Measurements from ENCODE around the gene HNRNPF. TPM values are rescaled to one million over a fixed set of nuclear protein-coding genes. Genes with fewer than 3 reads are reported as not detected.

HNRNPF gene
- total and polyA plus RNA-seq, 2 of the 8 experiments (the other 6 are each of a cell fraction or from before 2014, with no cell fraction given): 209 to 389 TPM

GRCh38 chr10:43344051-43344450, 64.9 kb downstream of the HNRNPF start:
- Histone ChIP-seq H2AK5ac (ENCODE audit: low read depth, low read length) (no peak overlapping the region), H3K27ac (ENCODE audit: low read depth, low read length) (no peak overlapping the region), H4K5ac (ENCODE audit: insufficient read length, low read depth, low read length) (no peak overlapping the region), H3K27me3 (replicated peaks in 1 of 4; ENCODE audit: control insufficient read depth in 3 of 4, extremely low read depth in 1 of 4, insufficient read depth in 3 of 4, low read length in 3 of 4) (no peaks in the 10 kb centered on the region), H3K23me2 (ENCODE audit: low read depth, low read length) (no peaks in the 10 kb centered on the region), H3K4me1 (replicated peaks in 1 of 4; ENCODE audit: control insufficient read depth in 3 of 4, insufficient read depth in 4 of 4, low read length in 3 of 4) (no peaks in the 10 kb centered on the region), H3K9me3 (ENCODE audit: insufficient read depth in 2 of 2, low read depth in 1 of 2, low read length in 1 of 2) (no peaks in the 10 kb centered on the region), H4K20me1 (replicated peaks in 1 of 2; ENCODE audit: control insufficient read depth in 1 of 2, insufficient read depth in 2 of 2, low read length in 2 of 2) (no peaks in the 10 kb centered on the region), H3K18ac (ENCODE audit: extremely low read depth, low read length) (no peak overlapping the region), H4K91ac (replicated peaks; ENCODE audit: insufficient read length, low read length) (no peak overlapping the region), H3K4me2 (ENCODE audit: insufficient read depth in 1 of 2, low read depth in 2 of 2, low read length in 2 of 2) (no peak overlapping the region), H2AFZ (ENCODE audit: low read length) (no peak overlapping the region), H3K36me3 (ENCODE audit: control insufficient read depth in 2 of 4, insufficient read depth in 4 of 4, low read length in 3 of 4) (no peaks in the 10 kb centered on the region), H3K79me1 (ENCODE audit: low read depth, low read length) (no peaks in the 10 kb centered on the region), H2BK15ac (ENCODE audit: low read length) (no peak overlapping the region), H3K4ac (replicated peaks; ENCODE audit: insufficient read length, low read depth, low read length) (no peak overlapping the region), H3K56ac (replicated peaks; ENCODE audit: insufficient read length, low read depth, low read length) (no peak overlapping the region), H2BK5ac (ENCODE audit: low read depth, low read length) (no peak overlapping the region), H3K14ac (ENCODE audit: insufficient read length) (no peak overlapping the region), H2BK120ac (replicated peaks; ENCODE audit: low read depth, low read length) (no peak overlapping the region), H3K9ac (replicated peaks in 1 of 4; ENCODE audit: extremely low read depth in 1 of 4, low read depth in 3 of 4, low read length in 3 of 4) (no peak overlapping the region), H3K4me3 (ENCODE audit: extremely low read depth in 1 of 4, insufficient read depth in 2 of 4, low read depth in 3 of 4, low read length in 4 of 4) (no peak overlapping the region), H2BK20ac (ENCODE audit: low read length) (no peak overlapping the region), H3K23ac (ENCODE audit: insufficient read length) (no peak overlapping the region), H2BK12ac (ENCODE audit: low read depth, low read length) (no peak overlapping the region), H4K8ac (ENCODE audit: extremely low read depth, insufficient read depth, low read length) (no peak overlapping the region), H3K79me2 (ENCODE audit: control insufficient read depth in 1 of 2, insufficient read depth in 2 of 2, low read length in 2 of 2) (no peaks in the 10 kb centered on the region)
- CTCF ChIA-PET (ENCODE audit: partially characterized antibody): interaction anchor here (1.2 to 2.9 kb wide), 4 partner anchors 51 to 173 kb away, joined by 3 to 20 read pairs (median 4); no protein-coding TSS in a partner anchor
- WGBS, 2 experiments (ENCODE audit: extremely low coverage in 1 of 2, insufficient coverage in 1 of 2, insufficient read length in 1 of 2, insufficient replicate concordance in 2 of 2, low coverage in 1 of 2, low lambda C conversion rate in 2 of 2, missing lambda C conversion rate in 1 of 2): 92% methylated on average over 8 of the region's 8 CpGs; no CpG with 5 or more reads in 1 of the 2 experiments
- DNase-seq (ENCODE audit: low read depth in 1 of 2, low spot score in 2 of 2) (no peak), FAIRE-seq (no peak)
- POLR2A ChIA-PET (ENCODE audit: partially characterized antibody): no interaction called here
- TF ChIP-seq YY1 (IDR thresholded peaks at IDR 0.05; ENCODE audit: low read depth, low read length) (no peak), BRCA1 (IDR thresholded peaks at IDR 0.05; ENCODE audit: low read depth, low read length) (no peak), NANOG (IDR thresholded peaks at IDR 0.05; ENCODE audit: insufficient read depth, low read depth, low read length, poor library complexity, severe bottlenecking) (no peak), MAFK (IDR thresholded peaks at IDR 0.05; ENCODE audit: low read depth, low read length) (no peak), EGR1 (IDR thresholded peaks at IDR 0.05; ENCODE audit: borderline replicate concordance, low read depth, low read length) (no peak), KDM1A (IDR thresholded peaks at IDR 0.05; ENCODE audit: borderline replicate concordance, low read length) (no peak), RXRA (IDR thresholded peaks at IDR 0.05; ENCODE audit: insufficient read depth, low read depth, low read length) (no peak), SIX5 (IDR thresholded peaks at IDR 0.05; ENCODE audit: low read depth, low read length) (no peak), RNF2 (IDR thresholded peaks at IDR 0.05; ENCODE audit: borderline replicate concordance, low read depth, low read length, missing control alignments, poor library complexity, severe bottlenecking) (no peak), ATF2 (IDR thresholded peaks at IDR 0.05; ENCODE audit: low read length) (no peak), GABPA (IDR thresholded peaks at IDR 0.05; ENCODE audit: borderline replicate concordance, insufficient read depth, low read length) (no peak), SAP30 (IDR thresholded peaks at IDR 0.05; ENCODE audit: insufficient read depth, insufficient replicate concordance, low read length) (no peak)

All from H1 (cell line).